ENCODE measurements around the gene PRKCH.

Gene PRKCH

DNA sequence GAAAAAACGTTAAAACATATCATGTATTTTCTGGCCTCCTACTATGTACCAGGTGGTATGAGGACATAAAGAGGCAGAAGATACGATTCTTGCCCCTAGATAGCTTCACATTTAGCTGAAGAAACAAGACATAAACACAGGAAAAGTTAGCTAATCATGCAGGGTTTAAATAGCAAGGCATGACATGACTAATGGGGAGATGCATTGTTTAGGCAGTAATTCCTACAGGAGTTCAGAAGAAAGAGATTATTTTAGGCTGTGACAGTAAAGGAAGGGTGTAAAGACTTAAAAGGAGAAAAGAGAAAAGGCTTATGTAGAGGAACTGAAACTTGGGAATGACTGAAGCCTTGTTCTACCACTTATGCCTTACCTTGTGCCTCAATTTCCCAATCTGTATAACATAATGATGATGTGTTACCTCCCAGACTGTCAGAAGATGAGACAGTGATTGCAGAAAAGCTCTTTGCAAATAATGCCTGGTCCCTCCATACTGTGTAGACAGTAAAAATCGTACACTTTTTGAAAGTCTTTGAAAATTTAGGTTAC, 44.4 kb downstream of the PRKCH start:
- no peak for DNase-seq (ENCODE audit: low read depth in 2 of 2)

DNA sequence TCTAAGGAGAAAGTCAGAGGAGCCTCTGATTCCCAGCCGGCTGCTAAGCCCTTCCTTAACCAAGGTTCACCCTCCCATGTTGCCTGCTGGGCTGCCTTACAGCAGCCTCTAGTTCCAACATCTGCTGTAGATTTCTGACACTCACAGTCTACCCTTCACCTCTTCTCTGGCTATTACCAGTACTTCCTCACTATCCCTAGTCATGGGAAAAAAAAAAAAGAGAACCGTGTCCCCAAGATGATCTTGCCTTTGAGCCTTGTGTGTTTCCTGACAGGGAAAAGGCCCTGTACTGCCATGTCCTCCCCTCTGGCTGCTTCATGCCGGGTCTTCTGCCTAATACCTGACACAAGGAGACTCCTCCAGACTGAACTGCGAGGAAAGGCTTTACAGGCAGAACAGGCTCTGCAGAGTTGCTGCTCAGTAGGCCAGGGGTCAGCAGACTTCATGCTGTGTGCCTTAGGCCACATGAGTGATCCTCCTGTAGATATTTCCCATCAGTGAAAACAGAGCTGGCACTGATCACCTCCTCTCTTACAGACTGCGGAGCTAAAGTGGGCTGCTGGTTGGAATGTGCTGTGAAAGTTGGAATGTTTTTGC, 46.8 kb downstream of the PRKCH start:
- no peak for DNase-seq (ENCODE audit: low read depth in 2 of 2)

DNA sequence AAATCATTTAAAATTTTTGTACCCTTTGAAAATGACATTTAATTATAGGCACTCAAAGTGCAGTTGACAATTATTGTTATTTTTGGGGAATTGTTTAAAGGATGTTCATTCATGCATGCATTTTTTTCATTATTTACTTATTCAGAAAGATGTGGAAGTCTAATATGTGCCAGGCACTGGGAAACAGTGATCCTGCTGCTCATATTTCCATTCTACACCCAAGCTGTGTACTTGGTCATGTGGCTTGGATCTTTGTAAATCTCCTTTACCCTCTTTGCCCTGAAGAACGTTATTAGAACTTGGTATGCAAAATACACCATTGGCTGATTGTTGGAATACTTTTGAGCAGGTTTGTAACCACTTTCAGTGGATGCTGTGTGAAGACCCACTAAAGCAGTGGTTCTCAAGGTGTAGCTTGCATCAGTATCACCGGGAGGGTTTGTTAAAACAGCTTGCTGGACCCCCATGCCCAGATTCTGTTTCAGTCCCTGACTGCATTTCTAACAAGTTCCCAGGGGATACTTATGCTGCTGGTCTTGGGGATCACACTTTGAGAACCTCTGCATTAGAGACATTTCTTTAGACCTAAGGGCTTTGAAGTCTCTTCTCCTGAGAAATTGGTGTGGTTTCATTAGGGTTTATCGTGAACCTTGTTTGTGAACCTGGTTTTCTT, 47.5 kb downstream of the PRKCH start:
- DNase-seq (ENCODE audit: low read depth in 2 of 2), result no peak

DNA sequence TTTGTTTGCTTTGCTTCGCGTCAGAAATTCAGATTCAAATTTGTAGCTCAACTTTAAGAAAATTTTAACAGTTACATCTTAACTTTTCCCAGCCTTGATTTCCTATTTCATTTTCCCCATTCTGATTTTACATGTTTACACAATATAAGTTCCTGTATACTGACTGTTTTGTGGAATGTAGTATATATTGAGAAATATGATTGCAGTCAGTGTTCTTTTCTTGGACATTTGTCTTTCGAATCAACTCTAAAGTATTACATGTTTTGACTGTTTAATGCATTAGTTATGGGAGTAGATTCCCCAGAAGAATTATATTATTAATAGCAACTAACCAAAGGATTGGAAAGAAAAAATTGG, 48.1 kb downstream of the PRKCH start:
- DNase-seq (ENCODE audit: low read depth in 2 of 2), result no peak

DNA sequence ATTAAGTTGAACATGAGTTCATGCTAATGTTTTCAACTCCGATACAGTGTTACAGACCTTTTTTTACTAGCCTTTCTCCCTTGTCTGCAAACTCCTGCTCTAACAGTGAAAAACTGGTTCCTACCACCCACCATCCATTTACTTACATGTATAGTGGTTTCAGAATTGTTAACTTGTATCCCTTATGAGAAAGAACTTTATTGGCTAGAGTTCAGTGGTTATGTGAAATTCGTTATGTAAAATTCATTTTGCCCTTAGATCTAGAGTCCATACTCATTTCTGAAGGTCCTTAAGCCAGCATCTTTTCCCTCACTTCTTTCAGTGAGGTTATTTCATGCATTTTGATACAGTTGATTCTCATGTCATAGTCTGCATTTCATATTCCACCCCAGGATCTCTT, 51.0 kb downstream of the PRKCH start:
- DNase-seq (ENCODE audit: low read depth in 2 of 2), result no peak

DNA sequence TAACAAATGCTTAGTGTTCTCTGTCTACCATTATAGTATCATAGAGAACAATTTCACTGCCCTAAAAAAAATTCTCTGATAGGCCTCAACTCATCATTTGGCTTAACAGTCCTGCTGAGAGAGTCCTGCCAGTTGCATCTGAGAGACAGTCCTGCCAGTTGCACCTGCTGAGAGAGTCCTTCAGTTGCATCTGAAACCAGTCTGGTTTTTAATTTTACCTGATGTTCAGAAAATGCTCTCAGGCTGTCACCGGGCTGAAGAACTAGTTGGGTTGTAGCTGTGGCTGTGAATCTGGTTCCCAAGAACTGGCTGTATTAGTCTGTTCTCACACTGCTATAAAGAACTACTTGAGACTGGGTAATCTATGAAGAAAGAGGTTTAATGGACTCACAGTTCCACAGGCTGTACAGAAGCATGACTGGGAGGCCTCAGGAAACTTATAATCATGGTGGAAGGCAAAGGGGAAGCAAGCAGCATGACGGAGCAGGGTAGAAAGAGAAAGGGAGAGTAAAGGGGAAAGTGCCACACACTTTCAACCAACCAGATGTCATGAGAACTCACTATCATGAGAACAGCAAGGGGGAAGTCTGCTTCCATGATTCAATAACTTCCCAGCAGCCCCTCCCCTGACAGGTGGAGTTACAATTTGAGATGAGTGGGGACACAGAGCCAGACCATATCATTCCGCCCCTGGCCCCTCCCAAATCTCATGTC, 51.6 kb downstream of the PRKCH start:
- no peak for DNase-seq (ENCODE audit: low read depth in 2 of 2)

DNA sequence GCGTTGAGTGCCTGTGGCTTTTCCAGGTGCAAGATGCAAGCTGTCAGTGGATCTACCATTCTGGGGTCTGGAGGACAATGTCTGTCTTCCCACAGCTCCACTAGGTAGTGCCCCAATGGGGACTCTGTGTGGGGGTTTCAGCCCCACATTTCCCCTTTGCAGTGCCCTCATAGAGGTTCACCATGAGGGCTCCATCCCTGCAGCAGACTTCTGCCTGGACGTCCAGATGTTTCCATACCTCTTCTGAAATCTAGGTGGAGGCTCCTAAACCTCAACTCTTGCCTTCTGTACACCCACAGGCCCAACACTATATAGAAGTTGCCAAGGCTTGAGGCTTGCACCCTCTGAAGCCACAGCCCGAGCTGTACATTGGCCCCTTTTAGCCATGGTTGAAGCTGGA, 52.9 kb downstream of the PRKCH start:
- no peak for DNase-seq (ENCODE audit: low read depth in 2 of 2)

DNA sequence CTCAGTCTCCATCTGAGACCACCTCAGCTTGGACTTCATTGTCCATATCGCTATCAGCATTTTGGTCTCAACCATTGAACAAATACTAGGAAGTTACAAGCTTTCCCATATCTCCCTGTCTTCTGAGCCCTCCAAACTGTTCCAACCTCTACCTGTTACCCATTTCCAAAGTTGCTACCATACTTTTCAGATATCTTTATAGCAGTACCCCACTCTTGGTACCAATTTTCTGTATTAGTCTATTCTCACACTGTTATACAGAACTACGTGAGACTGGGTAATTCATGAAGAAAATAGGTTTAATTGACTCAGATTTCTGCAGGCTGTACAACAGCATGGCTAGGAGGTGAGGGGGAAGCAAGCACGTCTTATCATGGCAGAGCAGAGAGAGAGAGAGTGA, 53.8 kb downstream of the PRKCH start:
- no peak for DNase-seq (ENCODE audit: low read depth in 2 of 2)

DNA sequence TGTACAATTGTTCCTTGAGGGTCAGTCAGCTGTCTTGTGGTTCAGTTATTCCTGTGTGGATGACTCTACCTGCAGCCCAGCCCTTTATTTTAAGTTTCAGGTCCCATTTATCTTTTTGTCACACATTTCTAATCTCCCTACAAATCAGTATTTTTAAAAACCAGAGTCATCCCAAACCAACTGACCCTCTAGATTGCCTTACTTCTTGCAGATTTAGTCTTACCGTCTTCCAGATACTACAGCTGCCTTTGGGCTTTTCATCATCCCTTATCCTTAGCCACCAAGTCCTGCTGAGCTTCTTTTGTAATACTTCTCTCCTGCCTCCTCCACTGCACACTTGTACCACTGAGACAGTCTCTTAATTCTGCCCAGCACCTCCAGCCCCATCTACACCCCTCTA, 54.9 kb downstream of the PRKCH start:
- DNase-seq (ENCODE audit: low read depth in 2 of 2), result no peak

DNA sequence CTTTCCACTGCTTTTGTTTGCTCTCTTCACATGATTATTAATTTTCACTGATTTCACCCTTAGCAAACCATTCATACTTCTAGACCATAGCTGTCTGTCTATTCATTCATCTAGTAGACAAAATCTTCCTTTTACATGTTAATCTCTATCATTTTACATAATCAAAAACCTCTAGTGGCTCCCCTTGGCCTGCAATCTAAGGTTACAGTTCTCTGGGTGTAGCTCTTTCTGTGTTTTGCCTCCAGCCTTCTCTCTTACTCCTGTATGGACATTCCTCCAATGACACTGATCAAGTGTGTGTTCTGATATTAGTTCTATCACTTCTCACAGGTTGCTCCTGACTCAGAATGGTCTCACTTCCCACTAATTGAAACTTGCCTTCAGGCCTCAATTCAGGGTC, 56.4 kb downstream of the PRKCH start:
- no peak for DNase-seq (ENCODE audit: low read depth in 2 of 2)

DNA sequence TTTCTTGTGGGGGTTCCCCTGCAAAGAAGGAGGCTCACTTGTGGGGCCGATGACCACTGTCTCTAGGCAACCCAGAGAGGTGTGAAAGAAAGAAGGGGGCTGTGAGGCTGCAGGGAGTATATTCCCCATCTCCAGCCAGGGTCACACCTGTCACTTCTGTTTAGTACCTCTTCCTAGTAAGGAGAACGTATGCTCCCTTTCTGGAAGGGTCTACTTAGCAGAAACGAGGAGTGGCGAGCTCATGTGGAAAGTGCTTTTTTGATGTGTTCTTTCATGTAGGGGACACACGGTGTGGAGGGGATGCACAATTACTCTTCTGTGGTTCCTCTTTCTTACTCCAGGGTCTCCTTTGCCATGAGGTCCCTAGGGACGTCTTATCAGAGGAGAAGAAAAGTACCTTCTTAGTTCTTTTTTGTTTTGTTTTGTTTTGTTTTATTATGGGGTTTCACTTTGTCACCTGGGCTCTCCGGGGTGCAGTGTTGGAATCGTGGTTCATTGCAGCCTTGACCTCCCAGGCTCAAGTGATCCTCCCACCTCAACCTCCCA, 58.3 kb downstream of the PRKCH start:
- DNase-seq (ENCODE audit: low read depth in 2 of 2), result no peak

DNA sequence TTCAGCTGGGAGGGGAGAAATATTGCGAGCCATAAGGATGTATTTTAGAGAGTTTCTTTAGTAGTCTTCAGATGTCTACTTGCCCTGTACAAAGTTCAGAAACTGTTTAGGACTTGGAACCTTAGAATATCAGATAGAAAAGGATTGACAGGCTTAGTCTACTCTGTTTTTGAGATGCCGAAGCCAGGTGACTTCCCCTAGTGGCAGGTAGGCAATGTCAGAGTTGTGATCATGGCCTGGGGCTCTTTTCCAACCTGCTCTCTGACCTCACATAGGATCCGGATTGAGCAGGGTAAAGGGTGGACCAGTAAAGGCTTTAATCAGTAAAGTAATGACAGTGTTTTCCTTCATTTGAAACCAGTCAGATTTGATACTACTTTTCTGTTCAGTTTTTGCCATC, 59.6 kb downstream of the PRKCH start:
- DNase-seq (ENCODE audit: low read depth in 2 of 2), result no peak

DNA sequence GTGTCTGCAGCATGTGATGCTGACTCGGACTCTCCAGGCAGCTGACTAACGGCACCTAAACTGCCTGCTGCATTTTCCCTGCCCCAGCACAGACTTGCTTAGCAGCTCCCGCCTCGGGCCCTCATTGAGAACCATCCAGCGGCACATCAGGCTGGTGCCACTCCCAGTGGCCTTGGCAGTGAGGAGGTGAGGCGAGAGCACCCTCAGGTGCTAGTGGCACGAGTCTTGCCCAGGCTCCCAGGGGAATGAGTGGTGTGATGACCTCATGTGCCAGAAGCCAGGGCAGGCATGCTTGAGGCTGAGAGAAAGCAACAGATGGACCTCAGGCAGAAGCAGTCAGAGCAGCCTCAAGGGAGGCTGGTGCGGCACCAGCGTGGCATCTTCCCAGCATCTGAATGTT, 60.2 kb downstream of the PRKCH start:
- no peak for DNase-seq (ENCODE audit: low read depth in 2 of 2)

DNA sequence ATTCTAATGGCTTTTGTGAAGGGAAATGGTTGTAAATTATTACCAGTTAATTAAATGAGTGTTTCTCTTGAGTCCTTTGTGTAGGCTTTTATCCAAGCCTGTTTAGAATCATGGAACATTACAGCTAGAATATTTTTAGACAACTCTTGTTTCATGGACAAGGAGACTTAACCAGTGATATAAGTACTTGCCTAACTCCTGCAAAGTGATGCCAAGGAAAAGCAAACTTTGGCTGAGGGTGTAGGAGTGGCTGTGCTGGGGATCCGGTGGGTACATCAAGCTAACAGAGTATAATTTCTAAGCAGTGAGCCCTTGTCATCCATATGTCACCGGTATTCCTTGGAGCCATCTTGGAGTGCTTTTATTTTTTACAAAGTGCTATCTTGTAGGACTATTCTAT, 61.5 kb downstream of the PRKCH start:
- DNase-seq (ENCODE audit: low read depth in 2 of 2), result no peak

DNA sequence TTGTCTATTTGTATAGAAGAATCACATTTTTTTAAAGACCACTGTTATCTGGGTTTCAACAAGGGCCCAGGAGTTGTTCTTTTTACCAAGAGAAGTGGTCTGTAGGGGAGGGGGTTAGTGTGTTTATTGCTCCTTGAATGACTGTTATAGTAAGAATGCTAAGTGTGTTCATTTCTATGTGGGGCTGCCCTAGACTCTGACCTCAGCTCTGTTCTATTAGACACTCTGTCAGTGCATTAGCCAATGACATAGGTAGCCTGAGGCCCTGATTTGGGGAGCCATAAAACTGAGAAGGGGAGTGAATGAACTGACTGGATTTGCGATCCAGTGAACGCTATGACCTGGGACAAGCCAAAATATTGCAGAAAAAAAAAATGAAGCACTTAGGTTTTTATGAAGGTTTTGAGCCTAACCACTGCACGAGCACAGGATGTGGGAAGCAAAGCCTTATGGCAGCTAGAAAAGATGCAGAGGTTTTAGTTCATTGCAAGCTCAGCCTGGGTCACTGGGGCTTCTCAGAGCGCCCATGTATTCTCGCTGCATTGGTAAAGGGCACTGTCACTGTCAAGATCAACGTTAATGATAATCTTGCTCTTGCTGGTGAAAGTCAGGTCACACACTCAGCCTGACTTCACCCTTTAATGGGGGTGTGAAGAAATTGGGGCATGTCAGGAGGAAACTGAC, 63.8 kb downstream of the PRKCH start:
- DNase-seq (ENCODE audit: low read depth in 2 of 2), result no peak

DNA sequence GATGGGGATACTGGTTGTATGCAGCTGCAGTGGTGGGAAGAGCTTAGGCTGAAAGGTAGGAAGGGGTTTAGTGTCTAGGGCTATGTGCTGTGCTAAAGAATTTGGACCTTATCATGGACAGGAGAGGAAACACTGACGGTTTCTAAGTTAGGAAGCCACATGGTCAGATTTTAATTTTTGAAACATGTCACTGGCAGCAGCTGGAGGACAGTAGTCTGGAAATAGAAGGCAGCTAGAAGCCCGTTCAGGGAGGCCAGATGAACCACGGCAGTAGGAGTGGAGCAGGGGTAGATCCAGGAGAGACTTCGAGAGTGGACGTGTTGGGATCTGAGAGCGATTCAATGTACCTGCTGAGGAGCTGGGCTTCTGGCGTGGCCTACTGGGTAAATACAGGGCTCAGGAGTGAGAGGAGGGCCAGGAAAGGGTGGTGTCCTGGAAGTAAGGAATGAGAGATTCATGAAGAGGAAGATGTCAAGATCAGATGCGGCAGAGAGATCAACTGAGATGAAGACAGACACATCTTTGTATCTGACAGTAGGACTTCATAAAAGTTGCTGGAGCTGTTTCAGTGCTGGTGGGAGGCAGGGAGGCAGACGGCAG, 64.9 kb downstream of the PRKCH start:
- DNase-seq (ENCODE audit: low read depth in 2 of 2), result no peak

DNA sequence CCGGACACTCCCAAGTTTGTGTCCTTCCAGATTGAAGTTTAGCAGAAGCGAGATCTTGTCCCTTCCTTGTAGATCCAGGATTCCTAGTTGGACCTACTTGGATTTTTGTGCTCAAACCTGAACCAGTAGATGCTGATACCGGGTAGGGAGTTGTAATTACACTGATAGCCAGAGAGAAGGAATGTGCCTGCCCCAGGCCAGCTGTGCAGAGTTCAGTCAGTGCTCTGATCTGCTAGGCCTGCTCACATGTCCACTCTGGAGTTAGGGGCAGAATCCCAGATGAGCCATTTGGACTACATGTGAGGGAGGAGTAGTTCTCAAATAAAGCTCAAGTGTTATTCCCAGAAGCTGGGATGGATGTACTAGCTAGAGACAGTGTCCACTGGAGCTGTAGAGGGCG, 65.7 kb downstream of the PRKCH start:
- DNase-seq (ENCODE audit: low read depth in 2 of 2), result no peak

DNA sequence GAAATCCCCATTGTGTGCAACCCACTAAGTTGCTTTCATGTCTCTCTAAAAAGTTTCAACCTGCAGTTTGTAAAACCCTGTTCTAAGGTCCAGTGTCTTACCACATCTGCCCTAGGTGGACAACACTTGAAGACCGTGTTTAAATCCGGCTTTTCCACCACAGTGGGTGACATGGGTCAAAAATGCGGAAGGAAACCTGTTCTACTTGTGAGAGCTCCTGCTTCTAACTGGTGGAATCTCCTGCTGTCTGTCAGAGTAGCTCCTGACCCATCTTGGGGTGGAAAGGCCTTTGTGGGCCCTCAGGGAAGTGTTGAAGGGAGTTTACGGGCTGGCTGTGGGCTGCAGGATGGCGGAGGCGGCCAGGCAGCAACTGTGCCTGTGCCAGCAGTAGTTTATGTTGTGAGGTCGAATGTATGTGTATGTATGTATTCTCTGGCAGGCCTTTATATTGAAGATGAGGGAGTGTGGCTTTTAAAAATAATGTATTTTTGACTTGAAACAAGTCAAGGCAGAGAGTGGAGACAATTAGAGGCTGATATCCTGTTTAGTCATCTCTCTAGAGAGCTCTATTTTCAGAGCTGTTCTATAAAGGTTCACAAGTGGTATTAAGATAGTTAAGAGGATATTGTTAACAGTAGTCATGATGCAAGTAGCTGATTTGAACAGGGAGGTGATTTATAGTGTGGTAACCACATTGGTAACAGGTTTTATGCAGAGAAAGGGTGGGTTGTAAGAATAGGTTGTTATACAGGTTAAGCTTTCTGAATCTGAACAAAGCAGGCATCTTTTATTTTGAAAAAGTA, 67.0 kb downstream of the PRKCH start:
- no peak for DNase-seq (ENCODE audit: low read depth in 2 of 2)

DNA sequence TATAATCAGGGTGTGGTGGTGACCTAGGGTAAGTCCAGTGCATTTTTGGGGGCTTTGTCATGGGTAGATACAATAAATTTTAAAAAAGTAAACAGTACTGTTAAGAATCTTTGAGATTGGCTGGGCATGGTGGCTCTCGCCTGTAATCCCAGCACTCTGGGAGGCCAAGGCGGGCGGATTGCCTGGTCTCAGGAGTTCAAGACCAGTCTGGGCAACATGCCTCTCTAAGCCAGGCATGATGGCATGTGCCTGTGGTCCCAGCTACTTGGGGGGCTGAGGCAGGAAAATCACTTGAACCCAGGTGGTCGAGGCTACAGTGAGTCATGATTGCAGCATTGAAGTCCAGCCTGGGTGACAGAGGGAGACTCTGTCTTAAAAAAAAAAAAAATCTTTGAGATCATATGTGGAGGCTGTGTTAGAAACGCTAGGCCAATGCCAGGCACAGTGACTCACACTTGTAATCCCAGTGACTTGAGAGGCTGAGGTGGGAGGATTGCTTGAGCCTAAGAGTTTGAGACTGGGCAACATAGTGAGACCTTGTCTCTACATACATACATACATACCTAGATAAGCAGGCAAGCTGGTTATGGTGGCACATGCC, 67.7 kb downstream of the PRKCH start:
- no peak for DNase-seq (ENCODE audit: low read depth in 2 of 2)

DNA sequence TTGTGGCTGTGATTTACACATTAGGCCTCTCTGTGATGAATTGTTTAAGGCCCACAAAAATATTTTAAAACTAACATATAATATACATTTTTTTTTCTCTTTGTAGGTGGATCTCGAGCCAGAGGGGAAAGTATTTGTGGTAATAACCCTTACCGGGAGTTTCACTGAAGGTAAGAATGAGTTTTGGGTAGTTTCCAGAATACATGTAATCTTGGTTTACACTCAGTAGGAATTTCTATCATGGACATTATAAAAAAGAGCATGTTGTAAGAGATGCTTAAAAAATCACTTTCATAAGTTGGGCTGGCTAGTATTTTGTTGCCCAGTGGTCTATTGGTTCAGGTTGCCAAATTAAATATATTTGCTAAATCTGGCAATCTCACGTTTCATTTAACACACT, 69.7 kb downstream of the PRKCH start:
- no peak for DNase-seq (ENCODE audit: low read depth in 2 of 2)

DNA sequence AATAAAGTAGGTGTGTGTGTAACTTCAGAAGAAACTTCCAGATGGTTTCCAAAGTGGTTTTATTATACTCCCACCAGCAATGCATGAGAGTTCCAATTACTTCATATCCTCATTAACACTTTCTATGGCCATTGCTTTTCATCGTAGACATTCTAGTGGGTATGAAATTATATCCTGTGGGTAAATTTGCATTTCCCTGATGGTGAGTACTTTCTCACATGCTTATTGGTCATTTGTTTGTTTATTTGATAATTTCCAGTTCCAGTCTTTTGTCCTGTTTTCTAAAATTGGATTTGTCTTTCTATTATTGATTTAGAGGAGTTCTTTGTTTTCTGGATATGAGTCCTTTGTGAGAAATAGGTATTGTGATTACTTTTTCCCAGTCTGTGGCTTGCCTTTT, 70.9 kb downstream of the PRKCH start:
- no peak for DNase-seq (ENCODE audit: low read depth in 2 of 2)
